ENCODE measurements around the gene ARHGAP24.

DNA sequence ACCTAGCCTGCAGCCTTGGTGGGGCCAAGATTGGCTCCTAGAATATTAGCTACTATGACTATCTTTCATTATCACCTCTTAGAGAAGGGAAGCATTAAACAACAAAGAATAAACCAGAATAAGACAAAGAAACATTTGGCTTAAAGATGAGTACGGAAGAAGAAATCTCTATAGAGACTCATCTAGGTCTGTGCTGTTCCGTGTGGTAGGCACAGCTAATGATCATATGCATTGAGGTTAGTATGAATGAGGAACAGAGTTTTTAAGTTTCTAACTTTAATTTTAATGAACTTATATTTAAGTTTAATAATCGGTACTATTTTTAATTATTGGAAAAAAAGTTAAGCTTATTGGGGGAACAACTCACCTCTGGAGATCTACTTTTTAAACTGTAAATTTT is 24.6 kb downstream of the ARHGAP24 start:
- TF ChIP-seq, protein P1, sequence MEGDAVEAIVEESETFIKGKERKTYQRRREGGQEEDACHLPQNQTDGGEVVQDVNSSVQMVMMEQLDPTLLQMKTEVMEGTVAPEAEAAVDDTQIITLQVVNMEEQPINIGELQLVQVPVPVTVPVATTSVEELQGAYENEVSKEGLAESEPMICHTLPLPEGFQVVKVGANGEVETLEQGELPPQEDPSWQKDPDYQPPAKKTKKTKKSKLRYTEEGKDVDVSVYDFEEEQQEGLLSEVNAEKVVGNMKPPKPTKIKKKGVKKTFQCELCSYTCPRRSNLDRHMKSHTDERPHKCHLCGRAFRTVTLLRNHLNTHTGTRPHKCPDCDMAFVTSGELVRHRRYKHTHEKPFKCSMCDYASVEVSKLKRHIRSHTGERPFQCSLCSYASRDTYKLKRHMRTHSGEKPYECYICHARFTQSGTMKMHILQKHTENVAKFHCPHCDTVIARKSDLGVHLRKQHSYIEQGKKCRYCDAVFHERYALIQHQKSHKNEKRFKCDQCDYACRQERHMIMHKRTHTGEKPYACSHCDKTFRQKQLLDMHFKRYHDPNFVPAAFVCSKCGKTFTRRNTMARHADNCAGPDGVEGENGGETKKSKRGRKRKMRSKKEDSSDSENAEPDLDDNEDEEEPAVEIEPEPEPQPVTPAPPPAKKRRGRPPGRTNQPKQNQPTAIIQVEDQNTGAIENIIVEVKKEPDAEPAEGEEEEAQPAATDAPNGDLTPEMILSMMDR (conservative IDR thresholded peaks at IDR 0.05 in 1 of 2, IDR thresholded peaks at IDR 0.05 in 1 of 2; ENCODE audit: extremely low read depth in 1 of 2, insufficient read depth in 1 of 2, low read depth in 1 of 2, low read length in 2 of 2): no peak
- no peak for TF ChIP-seq EZH2 (IDR thresholded peaks at IDR 0.05; ENCODE audit: borderline replicate concordance, low read length)

Measured in mammary epithelial cell (primary cell).